Measurements from ENCODE around the gene ZNF324B. TPM values are rescaled to one million over a fixed set of nuclear protein-coding genes. Genes with fewer than 3 reads are reported as not detected.

ZNF324B gene
- total and polyA plus RNA-seq, 2 of the 4 experiments (the other 2 are of a cell fraction) = 3.5 to 4.1 TPM

DNA sequence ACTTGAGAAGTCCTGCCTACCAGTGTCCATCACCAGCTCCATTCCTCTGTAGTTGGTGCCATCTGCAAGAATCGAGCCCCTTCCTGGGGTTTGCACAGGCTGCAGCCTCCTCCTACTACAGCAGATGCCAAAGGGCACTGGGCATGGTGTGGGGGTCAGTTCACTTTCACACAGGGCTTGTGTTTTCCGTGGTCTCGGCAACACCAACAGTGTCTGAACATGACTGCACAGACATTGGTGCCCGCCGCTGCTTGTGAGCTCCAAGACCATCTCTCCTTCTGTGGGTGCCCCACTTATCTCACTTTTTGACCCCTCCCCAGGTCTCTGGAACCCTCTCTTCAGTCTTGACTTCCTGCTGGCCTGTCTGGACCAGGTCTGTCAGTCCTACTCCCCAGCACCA lies 40.0 kb downstream of the ZNF324B start:
- intact Hi-C loops (cut with micrococcal nuclease) = no loop called here
- no peak overlapping the region for H2BK15ac ChIP-seq (ENCODE audit: low read depth, low read length)
- H3K9ac ChIP-seq (ENCODE audit: low read depth, low read length) = no peak overlapping the region
- H3K27ac ChIP-seq (ENCODE audit: insufficient read depth, low read length) = no peak overlapping the region
- dilution Hi-C loops (cut with HindIII; ENCODE audit: low sequenced_read_pairs, unreplicated experiment) = no loop called here
- no peaks in the 10 kb centered on the region for H3K4me1 ChIP-seq (ENCODE audit: control insufficient read depth, insufficient read depth, low read length)
- H3K4me2 ChIP-seq (ENCODE audit: low read depth, low read length) = no peak overlapping the region
- POLR2A ChIA-PET (ENCODE audit: unreplicated experiment) = no interaction called here
- no peak overlapping the region for H3K4me3 ChIP-seq (ENCODE audit: insufficient read depth, low read depth, low read length)
- H3K9me3 ChIP-seq (ENCODE audit: control insufficient read depth, insufficient read depth, low read length) = no peaks in the 10 kb centered on the region
- H2BK120ac ChIP-seq (ENCODE audit: low read depth, low read length) = no peak overlapping the region
- H3K14ac ChIP-seq (replicated peaks; ENCODE audit: low read depth, low read length) = no peak overlapping the region
- TF ChIP-seq, protein P1, sequence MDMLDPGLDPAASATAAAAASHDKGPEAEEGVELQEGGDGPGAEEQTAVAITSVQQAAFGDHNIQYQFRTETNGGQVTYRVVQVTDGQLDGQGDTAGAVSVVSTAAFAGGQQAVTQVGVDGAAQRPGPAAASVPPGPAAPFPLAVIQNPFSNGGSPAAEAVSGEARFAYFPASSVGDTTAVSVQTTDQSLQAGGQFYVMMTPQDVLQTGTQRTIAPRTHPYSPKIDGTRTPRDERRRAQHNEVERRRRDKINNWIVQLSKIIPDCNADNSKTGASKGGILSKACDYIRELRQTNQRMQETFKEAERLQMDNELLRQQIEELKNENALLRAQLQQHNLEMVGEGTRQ (IDR thresholded peaks at IDR 0.05; ENCODE audit: low read depth, low read length) = no peak
- no peak for TF ChIP-seq MAFK (IDR thresholded peaks at IDR 0.05; ENCODE audit: low read depth, low read length)
- TF ChIP-seq CEBPB (IDR thresholded peaks at IDR 0.05; ENCODE audit: low read depth, low read length) = no peak
- TF ChIP-seq POLR2A (IDR thresholded peaks at IDR 0.05; ENCODE audit: low read depth, low read length) = no peak
- TF ChIP-seq CHD1 (IDR thresholded peaks at IDR 0.05; ENCODE audit: low read depth, low read length) = no peak
- no peak for TF ChIP-seq FOS (IDR thresholded peaks at IDR 0.05; ENCODE audit: low read depth, low read length)
- TF ChIP-seq NFE2L2 (IDR thresholded peaks at IDR 0.05; ENCODE audit: low read depth, low read length) = no peak
- TF ChIP-seq, protein P2, sequence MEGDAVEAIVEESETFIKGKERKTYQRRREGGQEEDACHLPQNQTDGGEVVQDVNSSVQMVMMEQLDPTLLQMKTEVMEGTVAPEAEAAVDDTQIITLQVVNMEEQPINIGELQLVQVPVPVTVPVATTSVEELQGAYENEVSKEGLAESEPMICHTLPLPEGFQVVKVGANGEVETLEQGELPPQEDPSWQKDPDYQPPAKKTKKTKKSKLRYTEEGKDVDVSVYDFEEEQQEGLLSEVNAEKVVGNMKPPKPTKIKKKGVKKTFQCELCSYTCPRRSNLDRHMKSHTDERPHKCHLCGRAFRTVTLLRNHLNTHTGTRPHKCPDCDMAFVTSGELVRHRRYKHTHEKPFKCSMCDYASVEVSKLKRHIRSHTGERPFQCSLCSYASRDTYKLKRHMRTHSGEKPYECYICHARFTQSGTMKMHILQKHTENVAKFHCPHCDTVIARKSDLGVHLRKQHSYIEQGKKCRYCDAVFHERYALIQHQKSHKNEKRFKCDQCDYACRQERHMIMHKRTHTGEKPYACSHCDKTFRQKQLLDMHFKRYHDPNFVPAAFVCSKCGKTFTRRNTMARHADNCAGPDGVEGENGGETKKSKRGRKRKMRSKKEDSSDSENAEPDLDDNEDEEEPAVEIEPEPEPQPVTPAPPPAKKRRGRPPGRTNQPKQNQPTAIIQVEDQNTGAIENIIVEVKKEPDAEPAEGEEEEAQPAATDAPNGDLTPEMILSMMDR (conservative IDR thresholded peaks at IDR 0.05; ENCODE audit: low read depth, low read length) = no peak
- no peak for TF ChIP-seq RAD21 (IDR thresholded peaks at IDR 0.05; ENCODE audit: low read length)
- TF ChIP-seq MAZ (IDR thresholded peaks at IDR 0.05; ENCODE audit: borderline replicate concordance, low read depth, low read length) = no peak
- no peak for TF ChIP-seq RCOR1 (IDR thresholded peaks at IDR 0.05; ENCODE audit: insufficient replicate concordance, low read length)
- TF ChIP-seq RFX5 (IDR thresholded peaks at IDR 0.05; ENCODE audit: low read depth, low read length) = no peak
- TF ChIP-seq, protein P3, sequence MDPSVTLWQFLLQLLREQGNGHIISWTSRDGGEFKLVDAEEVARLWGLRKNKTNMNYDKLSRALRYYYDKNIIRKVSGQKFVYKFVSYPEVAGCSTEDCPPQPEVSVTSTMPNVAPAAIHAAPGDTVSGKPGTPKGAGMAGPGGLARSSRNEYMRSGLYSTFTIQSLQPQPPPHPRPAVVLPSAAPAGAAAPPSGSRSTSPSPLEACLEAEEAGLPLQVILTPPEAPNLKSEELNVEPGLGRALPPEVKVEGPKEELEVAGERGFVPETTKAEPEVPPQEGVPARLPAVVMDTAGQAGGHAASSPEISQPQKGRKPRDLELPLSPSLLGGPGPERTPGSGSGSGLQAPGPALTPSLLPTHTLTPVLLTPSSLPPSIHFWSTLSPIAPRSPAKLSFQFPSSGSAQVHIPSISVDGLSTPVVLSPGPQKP (IDR thresholded peaks at IDR 0.05; ENCODE audit: borderline replicate concordance, low read depth, low read length) = no peak
- TF ChIP-seq SMC3 (IDR thresholded peaks at IDR 0.05; ENCODE audit: low read depth, low read length) = no peak
- in situ Hi-C loops (cut with MboI; ENCODE audit: low sequenced_read_pairs) = no loop called here
- no peaks in the 10 kb centered on the region for H3K79me1 ChIP-seq (ENCODE audit: low read depth in 1 of 2, low read length in 2 of 2)
- no peak overlapping the region for H2BK20ac ChIP-seq (ENCODE audit: low read depth, low read length)
- H4K8ac ChIP-seq (ENCODE audit: low read depth in 2 of 2, low read length in 2 of 2) = no peak overlapping the region
- no peak overlapping the region for H3K56ac ChIP-seq (ENCODE audit: extremely low read depth, insufficient read depth, low read length)
- no peak overlapping the region for H2BK5ac ChIP-seq (ENCODE audit: low read depth, low read length, poor library complexity, severe bottlenecking)
- BruUV-seq (replicated peaks) = no TSS peak
- no peak overlapping the region for H4K91ac ChIP-seq (ENCODE audit: insufficient read depth, low read depth, low read length)
- H3K4ac ChIP-seq (ENCODE audit: low read depth, low read length) = no peak overlapping the region
- WGBS, 2 experiments (ENCODE audit: extremely low coverage in 2 of 2, insufficient read length in 1 of 2) = no CpG with 5 or more reads among the region's 5 CpGs
- H4K5ac ChIP-seq (ENCODE audit: low read depth, low read length) = no peak overlapping the region
- DNase-seq = no peak
- H3K9me1 ChIP-seq (ENCODE audit: insufficient read depth, low read length) = peaks cover 3% of the 10 kb centered on the region; the same call in 1 of the 2 replicates
- H4K20me1 ChIP-seq (ENCODE audit: insufficient read depth, low read length) = no peaks in the 10 kb centered on the region
- ATAC-seq (ENCODE audit: low read depth) = no peak
- CTCF ChIA-PET = no interaction called here
- no peak overlapping the region for H2AK9ac ChIP-seq (replicated peaks; ENCODE audit: low read depth, low read length, poor library complexity)
- H3K23ac ChIP-seq (ENCODE audit: low read depth, low read length) = no peak overlapping the region
- H3K18ac ChIP-seq (ENCODE audit: low read depth, low read length) = no peak overlapping the region
- no peaks in the 10 kb centered on the region for H3K36me3 ChIP-seq (ENCODE audit: control insufficient read depth, insufficient read depth, low read length)
- H3K27me3 ChIP-seq (ENCODE audit: control insufficient read depth, insufficient read depth, low read length) = no peaks in the 10 kb centered on the region
- no peak overlapping the region for H2AFZ ChIP-seq (replicated peaks; ENCODE audit: low read length, poor library complexity)
- no peak overlapping the region for H2AK5ac ChIP-seq (ENCODE audit: low read depth, low read length)
